A673 (cell line): ENCODE data around the gene NNMT. TPM values are rescaled to one million over a fixed set of nuclear protein-coding genes. Genes with fewer than 3 reads are reported as not detected.

Experiments
- BruUV-seq: library from RNA; stranded (reverse); fragments of 400-500 nt; replicated peaks from 2 replicates; lab custom pipeline; 2021; lab: Mats Ljungman, UMichigan
- CTCF ChIA-PET: fragments of 300-600 bp; sonication (Branson Sonifier 250); formaldehyde crosslinking; loops from one replicate; lab custom pipeline; 2022; ENCODE audit warnings: antibody characterized with exemption; lab: Charles Lee
- POLR2A ChIA-PET: fragments of 300-600 bp; sonication (Branson Sonifier 250); formaldehyde crosslinking; loops from one replicate; lab custom pipeline; 2022; ENCODE audit warnings: antibody characterized with exemption; ENCODE audit not compliant: low non-redundant PET; lab: Charles Lee
- DNase-seq: peaks from one replicate; pipeline ENCODE4 v3.0.0-alpha.2; 2015; ENCODE audit warnings: low spot score
- H3K27ac ChIP-seq: fragments of 200-600 bp; sonication (generic); 2 replicates; pipeline ENCODE4 v1.5.1; 2016; ENCODE audit warnings: mixed run types, low read depth, mild to moderate bottlenecking, mixed read lengths, antibody characterized with exemption, low read length; ENCODE audit not compliant: poor library complexity, severe bottlenecking
- H3K27me3 ChIP-seq: fragments of 200-600 bp; sonication (generic); replicated peaks from 2 replicates; pipeline ENCODE4 v1.6.1; 2017; ENCODE audit warnings: mixed run types, low read depth, mild to moderate bottlenecking, mixed read lengths, antibody characterized with exemption, low read length; ENCODE audit not compliant: insufficient read depth, poor library complexity
- H3K36me3 ChIP-seq: fragments of 200-600 bp; sonication (generic); 2 replicates; pipeline ENCODE4 v1.6.1; 2016; ENCODE audit warnings: mixed run types, mild to moderate bottlenecking, mixed read lengths, antibody characterized with exemption, low read length; ENCODE audit not compliant: insufficient read depth, poor library complexity, severe bottlenecking
- H3K4me1 ChIP-seq: fragments of 200-600 bp; sonication (generic); 2 replicates; pipeline ENCODE4 v1.6.1; 2017; ENCODE audit warnings: mixed run types, mild to moderate bottlenecking, mixed read lengths, antibody characterized with exemption, low read length; ENCODE audit not compliant: insufficient read depth, poor library complexity, severe bottlenecking
- H3K4me3 ChIP-seq: fragments of 200-600 bp; sonication (generic); 2 replicates; pipeline ENCODE4 v1.5.1; 2016; ENCODE audit warnings: low read depth, mixed run types, mild to moderate bottlenecking, mixed read lengths, low read length; ENCODE audit not compliant: poor library complexity, severe bottlenecking
- H3K9me3 ChIP-seq: fragments of 200-600 bp; sonication (generic); 2 replicates; pipeline ENCODE4 v1.6.1; 2016; ENCODE audit warnings: mixed run types, low read depth, mild to moderate bottlenecking, mixed read lengths, antibody characterized with exemption, low read length; ENCODE audit not compliant: poor library complexity, severe bottlenecking
- CTCF ChIP-seq: fragments of 300-800, 200-600 bp; sonication (generic); conservative IDR thresholded peaks from 2 replicates; pipeline ENCODE4 v1.5.1; 2017; ENCODE audit warnings: low read depth, mild to moderate bottlenecking, antibody characterized with exemption, low read length, moderate library complexity, mixed read lengths
- EZH2 ChIP-seq: fragments of 200-600 bp; sonication (generic); IDR thresholded peaks from 2 replicates; pipeline ENCODE4 v1.6.1; 2017; ENCODE audit warnings: borderline replicate concordance, low read depth, mild to moderate bottlenecking, mixed read lengths, antibody characterized with exemption, low read length; ENCODE audit not compliant: poor library complexity, severe bottlenecking
- intact Hi-C: fragments of 100-400 bp; cut with micrococcal nuclease; formaldehyde crosslinking; loops from one replicate; pipeline ENCODE4 v1.10.0; 2022; ENCODE audit not compliant: unreplicated experiment
- total RNA-seq: library from RNA; stranded (reverse); gene quantifications from 2 replicates; pipeline ENCODE4 v1.2.3, GENCODE V29; 2021

Gene NNMT
- total RNA-seq, 1 experiment from 2014 or later = 0.64 TPM

GRCh38 chr11:114287154-114287553, 9.0 kb upstream of the NNMT start:
- peaks cover 30% of the 10 kb centered on the region for H3K27me3 ChIP-seq
- no peak overlapping the region for H3K4me3 ChIP-seq
- no peak overlapping the region for H3K27ac ChIP-seq
- no peaks in the 10 kb centered on the region for H3K9me3 ChIP-seq
- intact Hi-C loops = no loop called here
- no peaks in the 10 kb centered on the region for H3K4me1 ChIP-seq
- BruUV-seq = no TSS peak
- POLR2A ChIA-PET = no interaction called here
- CTCF ChIA-PET = no interaction called here
- H3K36me3 ChIP-seq = no peaks in the 10 kb centered on the region
- no peak for TF ChIP-seq EZH2
- no peak for TF ChIP-seq CTCF
- no peak for DNase-seq

GRCh38 chr11:114288136-114288535, 8.1 kb upstream of the NNMT start:
- intact Hi-C loops = no loop called here
- no peak overlapping the region for H3K27ac ChIP-seq
- POLR2A ChIA-PET = no interaction called here
- TF ChIP-seq CTCF = no peak
- no peak for TF ChIP-seq EZH2
- CTCF ChIA-PET = no interaction called here
- no peaks in the 10 kb centered on the region for H3K9me3 ChIP-seq
- no TSS peak for BruUV-seq
- DNase-seq = no peak
- H3K4me1 ChIP-seq = no peaks in the 10 kb centered on the region
- H3K36me3 ChIP-seq = no peaks in the 10 kb centered on the region
- peaks cover 30% of the 10 kb centered on the region for H3K27me3 ChIP-seq
- no peak overlapping the region for H3K4me3 ChIP-seq

GRCh38 chr11:114289779-114290178, 6.4 kb upstream of the NNMT start:
- no peak for DNase-seq
- CTCF ChIA-PET = no interaction called here
- intact Hi-C loops = no loop called here
- Histone ChIP-seq H3K36me3 (no peaks in the 10 kb centered on the region), H3K9me3 (no peaks in the 10 kb centered on the region), H3K27me3 (peaks cover 30% of the 10 kb centered on the region), H3K4me1 (no peaks in the 10 kb centered on the region), H3K4me3 (no peak overlapping the region), H3K27ac (no peak overlapping the region)
- no peak for TF ChIP-seq CTCF
- TF ChIP-seq EZH2 = no peak
- BruUV-seq = no TSS peak
- POLR2A ChIA-PET = no interaction called here
